Astrocyte of the spinal cord (primary cell): ENCODE measurements around the gene ANKRD31.
A peak's percentile ranks its signal among the peaks of the same experiment; 100 is the strongest.

Experiments
- DNase-seq: peaks from one replicate; pipeline ENCODE4 v3.0.0; 2011; ENCODE audit warnings: low read depth, low spot score
- H3K4me3 ChIP-seq: 2 replicates; pipeline ENCODE4 v1.5.1; 2011; ENCODE audit warnings: low read depth, mild to moderate bottlenecking, low read length, moderate library complexity
- in situ Hi-C: cut with HindIII; loops from 2 replicates; pipeline ENCODE4 v1.10.0; 2017; ENCODE audit warnings: low sequenced_read_pairs
- TF ChIP-seq, protein P1 (sequence below): IDR thresholded peaks from 2 replicates; pipeline ENCODE4 v1.5.1; 2012; ENCODE audit warnings: low read depth, mild to moderate bottlenecking, low read length, inconsistent platforms

The ANKRD31 gene, protein sequence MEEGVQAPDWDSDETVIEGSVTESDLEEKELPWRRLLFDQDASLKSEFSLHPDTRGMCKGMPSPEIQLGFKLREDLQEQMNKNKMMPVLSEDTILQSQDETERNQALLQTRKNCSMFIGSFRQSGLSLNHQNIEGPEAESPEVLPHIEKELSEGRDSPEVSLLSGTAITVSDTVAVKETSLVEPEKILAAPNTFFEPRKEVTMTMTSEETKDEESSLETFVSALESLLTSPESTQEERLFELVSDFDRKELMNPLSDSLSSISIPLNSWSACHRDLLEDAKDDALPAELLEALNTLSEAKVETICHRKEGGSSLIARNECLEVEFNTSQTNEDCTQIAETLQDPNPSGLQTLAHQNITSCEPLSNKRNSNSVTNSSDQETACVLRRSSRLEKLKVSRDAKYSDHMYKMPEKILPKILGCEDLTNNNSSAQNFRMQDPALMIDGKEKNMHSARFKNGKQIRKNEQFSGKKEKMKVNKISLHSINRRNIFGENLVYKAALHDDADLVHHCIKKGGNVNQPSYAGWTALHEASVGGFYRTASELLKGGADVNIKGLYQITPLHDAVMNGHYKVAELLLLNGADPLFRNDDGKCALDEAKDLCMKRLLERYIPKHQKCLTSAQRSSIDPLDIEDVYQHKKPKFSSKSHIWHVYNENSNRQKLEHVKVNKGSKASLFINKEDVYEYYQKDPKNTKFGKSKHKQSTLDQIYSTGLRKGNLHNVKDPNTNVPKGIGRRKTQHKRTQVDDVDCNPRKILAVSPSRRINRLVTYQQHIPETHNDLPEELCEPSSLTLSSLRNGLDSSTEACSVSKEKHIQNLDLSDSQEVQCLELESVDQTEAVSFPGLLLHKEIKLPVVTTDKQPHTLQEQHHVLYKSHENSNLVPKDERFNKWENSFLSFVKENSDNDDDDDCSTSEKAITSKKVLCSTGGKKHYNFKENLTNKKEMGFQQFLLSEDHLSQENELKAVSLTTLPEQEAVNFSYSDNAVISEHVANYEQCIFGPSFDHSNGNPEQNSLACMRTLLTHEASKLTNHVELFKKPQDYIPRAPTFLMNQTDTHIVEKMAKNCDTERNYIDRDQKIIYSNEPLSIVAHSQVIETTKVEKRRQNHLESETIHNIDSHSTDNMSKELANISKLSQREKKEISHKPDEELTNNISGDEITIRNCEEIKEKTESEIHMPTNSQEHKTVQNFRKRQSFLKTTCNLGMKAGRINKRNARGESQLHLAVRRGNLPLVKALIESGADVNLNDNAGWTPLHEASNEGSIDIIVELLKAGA (N-terminal part only)

DNA sequence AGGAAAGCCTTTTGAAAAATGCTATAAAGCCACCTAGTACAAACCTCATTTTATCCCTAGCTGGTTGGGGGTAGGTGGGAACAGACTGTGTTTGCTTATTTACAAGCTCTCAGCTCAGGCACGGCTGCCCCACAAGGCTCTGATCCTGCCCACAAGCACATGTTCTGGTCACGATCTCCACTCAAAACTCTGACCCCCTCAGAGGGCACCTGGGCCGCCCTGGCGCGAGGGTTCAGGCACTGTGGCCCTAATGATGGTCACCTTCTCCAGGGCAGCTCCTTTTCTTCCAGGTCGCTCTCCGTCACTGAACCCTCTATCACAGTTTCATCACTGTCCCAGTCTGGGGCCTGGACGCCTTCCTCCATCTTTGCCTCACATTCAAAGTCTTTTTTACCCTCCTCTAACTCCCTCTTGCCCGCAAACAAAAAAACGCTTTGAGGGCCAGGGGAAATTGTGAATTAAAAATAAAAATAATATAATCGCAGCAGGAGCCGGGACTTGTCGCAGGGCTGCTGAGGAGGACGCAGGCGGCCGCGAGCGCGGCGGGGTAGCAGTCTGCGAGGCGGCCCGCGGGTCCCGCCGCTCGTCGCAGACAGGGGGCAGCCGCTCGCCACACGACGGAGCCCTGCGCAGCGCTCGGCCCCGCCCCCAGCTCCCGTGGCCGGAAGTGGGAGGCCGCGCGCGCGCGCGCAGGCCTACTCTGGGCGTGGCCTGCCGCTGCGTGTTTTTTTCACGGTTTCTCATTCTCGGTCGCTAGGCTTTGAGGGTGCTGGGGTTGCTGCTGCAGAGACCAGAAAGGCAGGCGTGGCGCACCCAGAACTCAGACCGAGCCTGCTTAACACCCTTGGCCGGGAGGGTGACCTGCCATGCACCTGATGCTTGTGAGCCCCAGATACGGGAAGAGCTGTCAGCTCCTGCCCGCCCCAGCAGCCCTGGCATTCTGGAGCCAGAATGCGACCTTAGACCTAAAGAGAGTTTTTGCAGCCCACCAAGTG is at the start of gene ANKRD31:
ANKRD31 (minus strand) TSS at position 557 of the 995 bp plus-strand sequence; CDS start at position 365, 192 bp downstream.
- DNase-seq = peak; percentile 77
- H3K4me3 ChIP-seq = peak within 1 kb of the TSS; percentile 75
- in situ Hi-C loops = no loop called here
- TF ChIP-seq, protein P1, sequence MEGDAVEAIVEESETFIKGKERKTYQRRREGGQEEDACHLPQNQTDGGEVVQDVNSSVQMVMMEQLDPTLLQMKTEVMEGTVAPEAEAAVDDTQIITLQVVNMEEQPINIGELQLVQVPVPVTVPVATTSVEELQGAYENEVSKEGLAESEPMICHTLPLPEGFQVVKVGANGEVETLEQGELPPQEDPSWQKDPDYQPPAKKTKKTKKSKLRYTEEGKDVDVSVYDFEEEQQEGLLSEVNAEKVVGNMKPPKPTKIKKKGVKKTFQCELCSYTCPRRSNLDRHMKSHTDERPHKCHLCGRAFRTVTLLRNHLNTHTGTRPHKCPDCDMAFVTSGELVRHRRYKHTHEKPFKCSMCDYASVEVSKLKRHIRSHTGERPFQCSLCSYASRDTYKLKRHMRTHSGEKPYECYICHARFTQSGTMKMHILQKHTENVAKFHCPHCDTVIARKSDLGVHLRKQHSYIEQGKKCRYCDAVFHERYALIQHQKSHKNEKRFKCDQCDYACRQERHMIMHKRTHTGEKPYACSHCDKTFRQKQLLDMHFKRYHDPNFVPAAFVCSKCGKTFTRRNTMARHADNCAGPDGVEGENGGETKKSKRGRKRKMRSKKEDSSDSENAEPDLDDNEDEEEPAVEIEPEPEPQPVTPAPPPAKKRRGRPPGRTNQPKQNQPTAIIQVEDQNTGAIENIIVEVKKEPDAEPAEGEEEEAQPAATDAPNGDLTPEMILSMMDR = peak; percentile 61

DNA sequence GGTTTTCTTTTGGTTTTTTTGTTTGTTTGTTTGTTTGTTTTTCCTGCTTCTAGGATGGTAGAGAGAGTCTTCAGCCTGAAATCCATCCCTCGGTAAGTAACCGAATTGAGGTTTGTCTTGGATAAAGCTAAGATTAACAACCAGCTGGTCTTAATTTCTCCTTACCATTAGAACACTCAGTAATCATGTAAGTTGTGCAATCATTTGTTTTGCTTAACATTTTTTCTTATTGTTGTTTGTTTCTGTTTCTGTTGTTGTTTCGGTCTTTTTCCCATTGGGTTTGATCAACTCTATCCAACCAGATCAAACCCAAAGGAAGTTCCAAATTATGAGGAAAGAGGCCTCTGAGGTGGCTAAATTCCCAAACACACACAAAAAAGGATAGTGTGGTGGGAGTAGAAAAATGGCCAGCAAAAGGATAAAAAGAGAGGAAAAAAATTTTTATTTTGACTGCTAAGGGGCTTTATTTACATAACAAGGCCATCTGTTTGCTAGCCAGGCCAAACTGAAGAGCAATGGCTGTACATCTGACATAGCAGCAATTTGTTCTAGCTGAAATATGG is 49.6 kb upstream of the ANKRD31 start:
- H3K4me3 ChIP-seq = no peak overlapping the region
- TF ChIP-seq, protein P1 = no peak
- in situ Hi-C loops = no loop called here

DNA sequence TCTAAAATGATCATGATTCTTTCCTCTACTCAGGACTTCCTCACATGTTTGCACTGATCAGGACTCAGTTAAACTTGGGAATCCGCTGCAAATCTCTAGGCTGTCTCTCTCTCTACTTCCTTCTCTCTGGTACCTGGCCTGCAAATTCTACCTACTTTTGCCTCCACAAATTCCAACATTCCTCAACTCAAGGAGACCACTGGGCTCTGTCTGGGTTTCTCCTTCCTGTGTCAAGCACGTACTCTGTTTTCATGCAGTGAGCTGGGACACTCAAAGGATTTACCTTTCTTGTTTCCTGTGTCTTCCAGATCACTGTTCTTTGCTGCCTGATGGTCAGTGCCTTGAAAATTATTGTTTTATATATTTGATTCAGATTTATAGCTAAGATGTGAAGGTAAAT is 45.9 kb upstream of the ANKRD31 start:
- in situ Hi-C loops = no loop called here
- no peak for DNase-seq
- TF ChIP-seq, protein P1 = no peak
- H3K4me3 ChIP-seq = no peak overlapping the region

More for the DNA sequence above, 49.6 kb upstream of the ANKRD31 start:
- DNase-seq = no peak

DNA sequence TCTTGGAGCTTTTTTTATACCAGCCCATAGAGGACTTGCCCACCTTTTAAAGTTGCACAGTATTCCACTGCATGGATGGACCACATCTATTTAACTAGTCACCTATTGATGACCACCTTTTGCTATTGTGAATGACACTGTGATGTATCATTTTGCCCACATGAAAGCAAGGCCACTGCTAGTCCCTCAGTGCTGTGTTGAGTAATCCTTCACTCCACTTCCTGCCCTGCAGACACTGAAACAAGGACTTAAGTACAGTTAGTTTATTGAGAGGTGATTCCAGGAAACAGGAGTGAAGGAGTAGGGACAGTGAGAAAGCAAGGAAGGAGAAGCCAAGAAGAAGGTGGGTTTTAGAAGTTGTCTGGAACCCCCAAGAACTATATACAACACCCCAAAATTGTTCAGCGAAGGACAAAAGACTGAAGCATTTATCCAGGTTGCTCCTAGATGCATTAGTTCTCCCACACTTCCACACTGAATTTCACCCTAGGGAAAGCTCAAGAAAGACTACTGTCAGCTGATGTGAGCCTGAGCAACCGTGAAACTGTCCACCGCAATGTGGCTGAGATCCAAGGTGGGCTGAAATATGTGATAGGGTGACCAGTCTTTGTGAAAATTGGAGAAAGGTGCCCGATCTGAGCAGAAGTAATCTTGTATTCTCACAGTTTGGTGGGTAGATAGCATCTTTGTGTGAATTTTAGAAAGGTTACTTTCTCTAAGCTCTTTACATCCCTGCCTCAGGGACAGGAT is 45.2 kb upstream of the ANKRD31 start:
- in situ Hi-C loops = no loop called here
- TF ChIP-seq, protein P1 = no peak
- no peak overlapping the region for H3K4me3 ChIP-seq
- peak; percentile 7 for DNase-seq

DNA sequence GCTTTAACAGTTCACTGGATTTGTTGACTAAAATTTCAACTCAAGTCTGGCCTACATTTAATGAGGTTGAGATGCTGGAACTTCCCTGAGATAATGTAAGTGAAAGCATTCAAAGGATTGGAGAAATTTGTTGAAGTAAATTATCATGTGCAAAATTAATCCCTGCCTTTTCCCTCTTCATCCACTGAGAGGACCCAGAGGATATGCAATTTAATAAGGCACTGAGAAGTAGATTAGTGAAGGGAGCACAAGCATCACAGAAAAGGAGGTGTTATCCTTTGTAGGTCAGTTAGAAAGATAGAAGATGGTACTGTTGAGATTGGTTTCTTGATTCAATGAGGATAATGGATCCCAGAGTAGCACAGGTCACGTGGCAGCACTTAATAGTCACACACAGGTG is 42.6 kb upstream of the ANKRD31 start:
- in situ Hi-C loops = no loop called here
- no peak overlapping the region for H3K4me3 ChIP-seq
- no peak for DNase-seq
- TF ChIP-seq, protein P1 = peak; percentile 4
